Omental fat pad (tissue), 4 donors: ENCODE results near the gene DIP2C. TPM values are rescaled to one million over a fixed set of nuclear protein-coding genes. Genes with fewer than 3 reads are reported as not detected.

Source experiments
- ATAC-seq: fragments of 150-250 bp; one replicate; pipeline ENCODE4 v1.9.1; 2016; ENCODE audit warnings: mild to moderate bottlenecking, moderate library complexity; ENCODE audit not compliant: low FRiP score
- DNase-seq: peaks from one replicate; pipeline ENCODE4 v3.0.0-alpha.2; 2019; ENCODE audit warnings: low spot score
- CTCF ChIP-seq, 3 donors: fragments of 450-650 bp; IDR thresholded peaks; one replicate each; pipeline ENCODE4 v1.5.1; 2016 to 2017; ENCODE audit warnings: antibody characterized with exemption in 3 of 3, mild to moderate bottlenecking in 3 of 3, moderate library complexity in 2 of 3
- total RNA-seq, 4 donors: library from RNA; depleted of rRNA; stranded (reverse); fragments of >200 nt; gene quantifications; one replicate each; pipeline ENCODE4 v1.1.0, GENCODE V29; 2016

Gene DIP2C
- total RNA-seq, 4 donors from 2014 or later = 19.7 to 56.5 (median 31.1) TPM

- no peak for TF ChIP-seq CTCF (IDR thresholded peaks at IDR 0.05)
- no peak for ATAC-seq
Measured at GRCh38 chr10:241966-242643, 447.4 kb downstream of the DIP2C start.

GRCh38 chr10:241451-241850 is 448.0 kb downstream of the DIP2C start:
- no peak for DNase-seq
- TF ChIP-seq CTCF (IDR thresholded peaks at IDR 0.05) = no peak
- ATAC-seq = no peak

More at GRCh38 chr10:241966-242643, 447.4 kb downstream of the DIP2C start:
- DNase-seq = no peak

GRCh38 chr10:239109-239508 is 450.4 kb downstream of the DIP2C start:
- no peak for TF ChIP-seq CTCF (IDR thresholded peaks at IDR 0.05)
- no peak for DNase-seq
- ATAC-seq = no peak

GRCh38 chr10:235915-236314 is 453.6 kb downstream of the DIP2C start:
- TF ChIP-seq CTCF (IDR thresholded peaks at IDR 0.05) = no peak
- no peak for ATAC-seq
- DNase-seq = no peak

GRCh38 chr10:234708-235406 is 454.6 kb downstream of the DIP2C start:
- DNase-seq = no peak
- no peak for TF ChIP-seq CTCF (IDR thresholded peaks at IDR 0.05)
- no peak for ATAC-seq

GRCh38 chr10:232878-233277 is 456.6 kb downstream of the DIP2C start:
- DNase-seq = no peak
- no peak for TF ChIP-seq CTCF (IDR thresholded peaks at IDR 0.05)

GRCh38 chr10:232061-232460 is 457.4 kb downstream of the DIP2C start:
- TF ChIP-seq CTCF (IDR thresholded peaks at IDR 0.05) = no peak
- ATAC-seq = no peak
- DNase-seq = no peak

More at GRCh38 chr10:232878-233277, 456.6 kb downstream of the DIP2C start:
- no peak for ATAC-seq
